Ovary (tissue), 3 donors: ENCODE measurements around the gene NOD2.

Source experiments
- CTCF ChIP-seq, 3 donors: fragments of 450-650 bp in 2 of 3; fragments of 200-600 bp in 1 of 3; IDR thresholded peaks; one replicate each; pipeline versions ENCODE4 v1.5.1 to v1.8.0; 2016 to 2022; ENCODE audit warnings: antibody characterized with exemption in 3 of 3, mild to moderate bottlenecking in 1 of 3
- POLR2A ChIP-seq: fragments of 450-650 bp; IDR thresholded peaks from one replicate; pipeline ENCODE4 v1.6.1; 2017; ENCODE audit warnings: antibody characterized with exemption, mild to moderate bottlenecking, moderate library complexity
- donor health status: DM: no; HTN: no; CAD: no.

GRCh38 chr16:50684823-50685461 is 8.5 kb upstream of the NOD2 start:
- no peak for TF ChIP-seq CTCF (IDR thresholded peaks at IDR 0.05)
- TF ChIP-seq POLR2A, result no peak
